ENCODE measurements around the gene R3HDM2.

DNA sequence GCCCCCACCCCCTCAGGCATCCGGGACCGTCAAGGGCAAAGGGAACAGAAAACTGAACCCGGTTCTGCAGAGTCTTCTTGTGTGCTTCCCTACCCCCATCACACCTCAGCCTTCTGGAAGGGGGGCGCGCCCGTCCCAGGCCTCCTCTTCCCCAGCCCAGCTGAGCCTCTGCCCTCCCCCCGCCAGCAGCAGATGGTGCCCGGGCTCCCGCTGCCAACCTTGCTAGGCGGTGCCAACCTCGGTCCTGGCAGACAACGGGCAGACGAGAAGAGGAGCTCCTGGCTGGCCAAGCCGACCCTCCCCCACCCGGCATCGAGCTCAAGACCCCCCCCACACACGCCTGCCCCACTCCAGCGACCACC, 188.5 kb downstream of the R3HDM2 start:
- no peak for TF ChIP-seq CTCF (conservative IDR thresholded peaks at IDR 0.05; ENCODE audit: low read length)
- no peak for TF ChIP-seq EZH2phosphoT487 (IDR thresholded peaks at IDR 0.05; ENCODE audit: borderline replicate concordance)
